SU-DHL-6 (cell line): ENCODE data around the gene LUM.

Experiments used
- CTCF ChIP-seq: fragments of 200-600 bp; sonication (generic); IDR thresholded peaks from one replicate; pipeline ENCODE4 v1.5.1; 2017; ENCODE audit warnings: antibody characterized with exemption, mild to moderate bottlenecking, low read length, moderate library complexity; ENCODE audit not compliant: insufficient read depth, poor library complexity, severe bottlenecking
- EZH2phosphoT487 ChIP-seq: fragments of 200-600 bp; sonication (generic), shearing (Covaris generic); conservative IDR thresholded peaks from 2 replicates; pipeline ENCODE4 v1.6.1; 2018; ENCODE audit warnings: mild to moderate bottlenecking, antibody characterized with exemption, low read length, moderate library complexity, mixed read lengths

DNA sequence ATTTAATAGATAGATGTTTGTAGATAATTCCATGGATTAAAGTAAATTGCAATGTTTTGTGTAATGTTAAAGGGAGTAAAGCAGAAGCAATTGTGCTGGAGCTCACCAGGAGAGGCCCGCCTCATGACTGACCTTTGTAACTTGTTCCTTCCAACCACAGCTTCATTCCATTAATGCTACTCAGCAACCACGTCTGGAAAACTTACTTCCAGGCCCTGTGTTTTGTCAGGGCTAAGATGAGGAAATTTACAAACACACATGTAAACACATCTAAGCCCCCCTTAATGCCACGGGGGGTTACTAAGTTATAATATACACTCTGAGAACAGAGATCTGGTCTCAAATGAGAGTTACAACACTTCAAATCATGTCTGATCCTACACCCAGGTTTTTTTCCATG lies 12.4 kb downstream of the LUM start:
- TF ChIP-seq CTCF (no peak), EZH2phosphoT487 (no peak)
